ENCODE measurements around the gene MDGA2. TPM values are rescaled to one million over a fixed set of nuclear protein-coding genes. Genes with fewer than 3 reads are reported as not detected.

MDGA2 gene
- total RNA-seq, 1 donor from 2014 or later: 8.1 TPM

- Mint-ChIP-seq H3K4me1 (ENCODE audit: unreplicated experiment) (no peaks in the 10 kb centered on the region), H3K9me3 (ENCODE audit: unreplicated experiment) (no peaks in the 10 kb centered on the region), H3K27ac (ENCODE audit: unreplicated experiment) (no peak overlapping the region), H3K27me3 (ENCODE audit: unreplicated experiment) (peaks cover 1% of the 10 kb centered on the region), H3K36me3 (ENCODE audit: low read depth, unreplicated experiment) (no peaks in the 10 kb centered on the region), H3K4me3 (ENCODE audit: unreplicated experiment) (no peak overlapping the region)
- no peak for DNase-seq (ENCODE audit: low spot score)
- no peak for TF ChIP-seq CTCF (IDR thresholded peaks at IDR 0.05; ENCODE audit: unreplicated experiment)
These were observed 184.6 kb downstream of the MDGA2 start for GRCh38 chr14:47490766-47491165.

GRCh38 chr14:47490353-47490752 is 185.1 kb downstream of the MDGA2 start:
- H3K4me1 Mint-ChIP-seq (ENCODE audit: unreplicated experiment): no peaks in the 10 kb centered on the region
- no peak for DNase-seq (ENCODE audit: low spot score)
- H3K27ac Mint-ChIP-seq (ENCODE audit: unreplicated experiment): no peak overlapping the region
- peaks cover under 1% of the 10 kb centered on the region for H3K36me3 Mint-ChIP-seq (ENCODE audit: low read depth, unreplicated experiment)
- no peaks in the 10 kb centered on the region for H3K9me3 Mint-ChIP-seq (ENCODE audit: unreplicated experiment)
- TF ChIP-seq CTCF (IDR thresholded peaks at IDR 0.05; ENCODE audit: unreplicated experiment): no peak
- H3K27me3 Mint-ChIP-seq (ENCODE audit: unreplicated experiment): peaks cover 1% of the 10 kb centered on the region
- H3K4me3 Mint-ChIP-seq (ENCODE audit: unreplicated experiment): no peak overlapping the region

- H3K4me1 Mint-ChIP-seq (ENCODE audit: unreplicated experiment): no peaks in the 10 kb centered on the region
- peaks cover 5% of the 10 kb centered on the region for H3K36me3 Mint-ChIP-seq (ENCODE audit: low read depth, unreplicated experiment)
- H3K27me3 Mint-ChIP-seq (ENCODE audit: unreplicated experiment): peaks cover 1% of the 10 kb centered on the region
- no peak for TF ChIP-seq CTCF (IDR thresholded peaks at IDR 0.05; ENCODE audit: unreplicated experiment)
- DNase-seq (ENCODE audit: low spot score): no peak
- no peaks in the 10 kb centered on the region for H3K9me3 Mint-ChIP-seq (ENCODE audit: unreplicated experiment)
- H3K4me3 Mint-ChIP-seq (ENCODE audit: unreplicated experiment): no peak overlapping the region
- no peak overlapping the region for H3K27ac Mint-ChIP-seq (ENCODE audit: unreplicated experiment)
These were observed 190.0 kb downstream of the MDGA2 start for GRCh38 chr14:47485421-47485820.

GRCh38 chr14:47483449-47483848 is 192.0 kb downstream of the MDGA2 start:
- no peaks in the 10 kb centered on the region for H3K9me3 Mint-ChIP-seq (ENCODE audit: unreplicated experiment)
- DNase-seq (ENCODE audit: low spot score): no peak
- no peak overlapping the region for H3K4me3 Mint-ChIP-seq (ENCODE audit: unreplicated experiment)
- H3K4me1 Mint-ChIP-seq (ENCODE audit: unreplicated experiment): no peaks in the 10 kb centered on the region
- H3K27me3 Mint-ChIP-seq (ENCODE audit: unreplicated experiment): peaks cover 1% of the 10 kb centered on the region
- no peak for TF ChIP-seq CTCF (IDR thresholded peaks at IDR 0.05; ENCODE audit: unreplicated experiment)
- H3K36me3 Mint-ChIP-seq (ENCODE audit: low read depth, unreplicated experiment): peaks cover 5% of the 10 kb centered on the region
- no peak overlapping the region for H3K27ac Mint-ChIP-seq (ENCODE audit: unreplicated experiment)

GRCh38 chr14:47471075-47471474 is 204.3 kb downstream of the MDGA2 start:
- TF ChIP-seq CTCF (IDR thresholded peaks at IDR 0.05; ENCODE audit: unreplicated experiment): no peak
- Mint-ChIP-seq H3K27me3 (ENCODE audit: unreplicated experiment) (no peaks in the 10 kb centered on the region), H3K9me3 (ENCODE audit: unreplicated experiment) (no peaks in the 10 kb centered on the region), H3K4me3 (ENCODE audit: unreplicated experiment) (no peak overlapping the region), H3K36me3 (ENCODE audit: low read depth, unreplicated experiment) (no peaks in the 10 kb centered on the region), H3K27ac (ENCODE audit: unreplicated experiment) (no peak overlapping the region), H3K4me1 (ENCODE audit: unreplicated experiment) (no peaks in the 10 kb centered on the region)
- DNase-seq (ENCODE audit: low spot score): no peak

Data from endothelial cell (in vitro differentiated cells).